IMR-90 (cell line): ENCODE measurements around the gene YPEL5. TPM values are rescaled to one million over a fixed set of nuclear protein-coding genes. Genes with fewer than 3 reads are reported as not detected.

Experiments
- ATAC-seq: fragments of 200-7000 bp; cut with Tn5 transposase; 2 replicates; pipeline ENCODE4 v1.9.1; 2020; ENCODE audit warnings: low read depth, mild to moderate bottlenecking, moderate library complexity
- BruUV-seq: library from RNA; stranded (reverse); fragments of 400-500 nt; replicated peaks from 2 replicates; lab custom pipeline; 2021; lab: Mats Ljungman, UMichigan
- CTCF ChIA-PET: fragments of 300-600 bp; formaldehyde crosslinking; extraction: SDS; loops from one replicate; lab custom pipeline; 2021; ENCODE audit warnings: antibody characterized with exemption; lab: Yijun Ruan, JAX
- POLR2A ChIA-PET: fragments of 300-600 bp; sonication (Branson Sonifier 250); formaldehyde crosslinking; loops from one replicate; lab custom pipeline; 2022; ENCODE audit warnings: antibody characterized with exemption; ENCODE audit not compliant: unreplicated experiment; lab: Charles Lee
- DNase-seq: peaks from one replicate; pipeline ENCODE4 v3.0.0; 2013
- H2AFZ ChIP-seq: replicated peaks from 2 replicates; pipeline ENCODE3; 2013; ENCODE audit warnings: low read length, mild to moderate bottlenecking; ENCODE audit not compliant: poor library complexity
- H2AK5ac ChIP-seq: 2 replicates; pipeline ENCODE4 v1.6.1; 2013; ENCODE audit warnings: low read depth, low read length, inconsistent platforms
- H2AK9ac ChIP-seq: replicated peaks from 2 replicates; pipeline ENCODE3; 2013; ENCODE audit warnings: mild to moderate bottlenecking, low read depth, low read length, moderate library complexity; ENCODE audit not compliant: poor library complexity
- H2BK120ac ChIP-seq: 2 replicates; pipeline ENCODE4 v1.6.1; 2013; ENCODE audit warnings: low read depth, low read length, inconsistent platforms
- H2BK15ac ChIP-seq: 3 replicates; pipeline ENCODE4 v1.6.1; 2013; ENCODE audit warnings: low read depth, low read length, inconsistent platforms
- H2BK20ac ChIP-seq: 2 replicates; pipeline ENCODE4 v1.6.1; 2013; ENCODE audit warnings: low read depth, mild to moderate bottlenecking, inconsistent platforms, low read length, moderate library complexity
- H2BK5ac ChIP-seq: 2 replicates; pipeline ENCODE4 v1.6.1; 2013; ENCODE audit warnings: mild to moderate bottlenecking, low read depth, low read length, inconsistent platforms; ENCODE audit not compliant: poor library complexity, severe bottlenecking
- H3K14ac ChIP-seq: replicated peaks from 2 replicates; pipeline ENCODE4 v1.6.1; 2013; ENCODE audit warnings: low read depth, low read length, inconsistent platforms
- H3K18ac ChIP-seq: 2 replicates; pipeline ENCODE4 v1.6.1; 2013; ENCODE audit warnings: low read depth, low read length, control low read depth
- H3K23ac ChIP-seq: 2 replicates; pipeline ENCODE4 v1.6.1; 2013; ENCODE audit warnings: low read depth, low read length, inconsistent platforms
- H3K27ac ChIP-seq: 2 replicates; pipeline ENCODE4 v1.5.1; 2013; ENCODE audit warnings: mild to moderate bottlenecking, control low read depth, low read length; ENCODE audit not compliant: insufficient read depth
- H3K27me3 ChIP-seq: 2 replicates; pipeline ENCODE4 v1.6.1; 2013; ENCODE audit warnings: low read length; ENCODE audit not compliant: control insufficient read depth, insufficient read depth
- H3K36me3 ChIP-seq: 2 replicates; pipeline ENCODE4 v1.6.1; 2013; ENCODE audit warnings: low read length, mixed read lengths; ENCODE audit not compliant: control insufficient read depth, insufficient read depth
- H3K4ac ChIP-seq: 2 replicates; pipeline ENCODE4 v1.6.1; 2013; ENCODE audit warnings: low read depth, low read length, inconsistent platforms
- H3K4me1 ChIP-seq: 2 replicates; pipeline ENCODE4 v1.6.1; 2013; ENCODE audit warnings: low read length, mixed read lengths; ENCODE audit not compliant: control insufficient read depth, insufficient read depth
- H3K4me2 ChIP-seq: 2 replicates; pipeline ENCODE4 v1.6.1; 2013; ENCODE audit warnings: low read depth, mild to moderate bottlenecking, control low read depth, low read length, moderate library complexity
- H3K4me3 ChIP-seq: 2 replicates; pipeline ENCODE4 v1.5.1; 2013; ENCODE audit warnings: low read depth, mild to moderate bottlenecking, control low read depth, low read length, moderate library complexity; ENCODE audit not compliant: insufficient read depth
- H3K56ac ChIP-seq: 2 replicates; pipeline ENCODE4 v1.6.1; 2013; ENCODE audit warnings: low read length, inconsistent platforms; ENCODE audit not compliant: insufficient read depth; ENCODE audit errors: extremely low read depth
- H3K79me1 ChIP-seq, 2 experiments: 2 replicates each; pipeline ENCODE4 v1.6.1; 2013; ENCODE audit warnings: low read length in 2 of 2, inconsistent platforms in 1 of 2, low read depth in 1 of 2
- H3K9ac ChIP-seq: 2 replicates; pipeline ENCODE4 v1.6.1; 2013; ENCODE audit warnings: low read depth, low read length, control low read depth
- H3K9me1 ChIP-seq: 2 replicates; pipeline ENCODE4 v1.6.1; 2013; ENCODE audit warnings: low read length, inconsistent platforms; ENCODE audit not compliant: insufficient read depth
- H3K9me3 ChIP-seq: 2 replicates; pipeline ENCODE4 v1.6.1; 2013; ENCODE audit warnings: low read length; ENCODE audit not compliant: control insufficient read depth, insufficient read depth
- H4K20me1 ChIP-seq: 2 replicates; pipeline ENCODE4 v1.6.1; 2013; ENCODE audit warnings: low read length, inconsistent platforms; ENCODE audit not compliant: insufficient read depth
- H4K5ac ChIP-seq: 2 replicates; pipeline ENCODE4 v1.6.1; 2013; ENCODE audit warnings: mild to moderate bottlenecking, low read depth, low read length, control low read depth
- H4K8ac ChIP-seq, 2 experiments: 2 replicates each; pipeline ENCODE4 v1.6.1; 2013; ENCODE audit warnings: low read depth in 2 of 2, low read length in 2 of 2, control low read depth in 1 of 2, inconsistent platforms in 1 of 2
- H4K91ac ChIP-seq: 2 replicates; pipeline ENCODE4 v1.6.1; 2013; ENCODE audit warnings: low read depth, low read length, inconsistent platforms; ENCODE audit not compliant: insufficient read depth
- BHLHE40 ChIP-seq: fragments of 150-350 bp; IDR thresholded peaks from 2 replicates; pipeline ENCODE4 v1.6.1; 2016; ENCODE audit warnings: mild to moderate bottlenecking, low read depth, low read length
- CEBPB ChIP-seq: IDR thresholded peaks from 2 replicates; pipeline ENCODE4 v1.6.1; 2012; ENCODE audit warnings: low read depth, low read length, improper control_type of control experiment
- CHD1 ChIP-seq: IDR thresholded peaks from 2 replicates; pipeline ENCODE4 v1.6.1; 2012; ENCODE audit warnings: low read depth, low read length, improper control_type of control experiment
- CTCF ChIP-seq: conservative IDR thresholded peaks from 2 replicates; pipeline ENCODE4 v1.5.1; 2012; ENCODE audit warnings: mild to moderate bottlenecking, low read depth, low read length, improper control_type of control experiment
- FOS ChIP-seq: fragments of 150-350 bp; IDR thresholded peaks from 2 replicates; pipeline ENCODE4 v1.6.1; 2016; ENCODE audit warnings: low read depth, low read length
- MAFK ChIP-seq: IDR thresholded peaks from 2 replicates; pipeline ENCODE4 v1.6.1; 2012; ENCODE audit warnings: low read depth, low read length, improper control_type of control experiment
- MAZ ChIP-seq: IDR thresholded peaks from 2 replicates; pipeline ENCODE4 v1.6.1; 2012; ENCODE audit warnings: low read depth, mild to moderate bottlenecking, low read length, improper control_type of control experiment, moderate library complexity, borderline replicate concordance
- MXI1 ChIP-seq: IDR thresholded peaks from 2 replicates; pipeline ENCODE4 v1.6.1; 2012; ENCODE audit warnings: low read depth, mild to moderate bottlenecking, low read length, moderate library complexity, borderline replicate concordance
- NFE2L2 ChIP-seq: fragments of 150-350 bp; IDR thresholded peaks from 2 replicates; pipeline ENCODE4 v1.6.1; 2016; ENCODE audit warnings: low read depth, mild to moderate bottlenecking, low read length
- POLR2A ChIP-seq: IDR thresholded peaks from 2 replicates; pipeline ENCODE4 v1.6.1; 2012; ENCODE audit warnings: mild to moderate bottlenecking, low read depth, low read length
- RCOR1 ChIP-seq: IDR thresholded peaks from 2 replicates; pipeline ENCODE4 v1.6.1; 2012; ENCODE audit warnings: mild to moderate bottlenecking, low read length, improper control_type of control experiment; ENCODE audit not compliant: insufficient replicate concordance
- RFX5 ChIP-seq: IDR thresholded peaks from 2 replicates; pipeline ENCODE4 v1.8.0; 2012; ENCODE audit warnings: low read depth, mild to moderate bottlenecking, low read length, moderate library complexity
- SMC3 ChIP-seq: fragments of 150-350 bp; IDR thresholded peaks from 2 replicates; pipeline ENCODE4 v1.6.1; 2016; ENCODE audit warnings: low read depth, mild to moderate bottlenecking, antibody characterized with exemption, low read length, moderate library complexity
- WGBS, 2 experiments: methylation state at CpG; one replicate each; pipeline versions ENCODE4 v1.1.5 to v1.1.7; 2013; ENCODE audit warnings: missing lambda C conversion rate in 2 of 2; ENCODE audit not compliant: insufficient read length in 1 of 2; ENCODE audit errors: extremely low coverage in 2 of 2; 5-methylcytosine and 5-hydroxymethylcytosine counted together
- dilution Hi-C: fragments of 300-500 bp; cut with HindIII; formaldehyde crosslinking; loops from one replicate; pipeline ENCODE4 v1.14.3; 2018; ENCODE audit warnings: low sequenced_read_pairs; ENCODE audit not compliant: unreplicated experiment
- in situ Hi-C: fragments of 300-500 bp; cut with MboI; formaldehyde crosslinking; loops from 3 replicates; pipeline ENCODE4 v1.14.3; 2019; ENCODE audit warnings: low sequenced_read_pairs, inconsistent platforms, mixed read lengths
- intact Hi-C: fragments of 100-400 bp; cut with micrococcal nuclease; formaldehyde crosslinking; loops from 2 replicates; pipeline ENCODE4 v1.10.0; 2022
- polyA plus RNA-seq, 3 experiments: library from polyadenylated mRNA; depleted of rRNA; stranded (reverse); fragments of >200 nt; gene quantifications; 2 replicates each; pipeline ENCODE4 v1.2.3, GENCODE V29; 2012; ENCODE audit warnings: low replicate concordance in 1 of 3
- total RNA-seq: library from RNA; depleted of rRNA; stranded (reverse); fragments of >200 nt; gene quantifications from 2 replicates; pipeline ENCODE4 v1.2.3, GENCODE V29; 2012
- TF ChIP-seq, protein P1 (sequence below): fragments of 150-350 bp; IDR thresholded peaks from 2 replicates; pipeline ENCODE4 v1.6.1; 2017; ENCODE audit warnings: mild to moderate bottlenecking, antibody characterized with exemption, low read length, low read depth

The YPEL5 gene
- total and polyA plus RNA-seq, 2 of the 4 experiments (the other 2 are of a cell fraction): 40.7 to 62.6 TPM

- Histone ChIP-seq H3K9me1 (no peaks in the 10 kb centered on the region), H3K79me1 (peaks cover 9 to 13% of the 10 kb centered on the region in 2 experiments), H3K36me3 (peaks cover 1% of the 10 kb centered on the region), H4K91ac (no peak overlapping the region), H3K14ac (no peak overlapping the region), H3K18ac (no peak overlapping the region), H2AFZ (no peak overlapping the region), H3K56ac (no peak overlapping the region), H4K8ac (no peak overlapping the region), H2BK20ac (no peak overlapping the region), H3K27ac (no peak overlapping the region), H3K4me3 (no peak overlapping the region), H4K5ac (no peak overlapping the region), H3K27me3 (peaks cover 7% of the 10 kb centered on the region), H3K4me2 (no peak overlapping the region), H2BK5ac (no peak overlapping the region), H2BK120ac (no peak overlapping the region), H3K4ac (no peak overlapping the region), H2AK9ac (no peak overlapping the region), H4K20me1 (peaks cover 10% of the 10 kb centered on the region), H3K23ac (no peak overlapping the region), H3K9ac (no peak overlapping the region), H2AK5ac (no peak overlapping the region), H3K9me3 (peaks cover 3% of the 10 kb centered on the region; the same call in 1 of the 2 replicates), H2BK15ac (no peak overlapping the region), H3K4me1 (peaks cover 2% of the 10 kb centered on the region; the same call in 1 of the 2 replicates)
- dilution Hi-C loops (no loop called here), intact Hi-C loops (no loop called here), in situ Hi-C loops (no loop called here)
- ChIA-PET POLR2A (no interaction called here), CTCF (no interaction called here)
- no peak for ATAC-seq
- BruUV-seq: no TSS peak
- no CpG with 5 or more reads among the region's 1 CpG for WGBS, 2 experiments
- DNase-seq: no peak
- no peak for TF ChIP-seq BHLHE40
- TF ChIP-seq, protein P1, sequence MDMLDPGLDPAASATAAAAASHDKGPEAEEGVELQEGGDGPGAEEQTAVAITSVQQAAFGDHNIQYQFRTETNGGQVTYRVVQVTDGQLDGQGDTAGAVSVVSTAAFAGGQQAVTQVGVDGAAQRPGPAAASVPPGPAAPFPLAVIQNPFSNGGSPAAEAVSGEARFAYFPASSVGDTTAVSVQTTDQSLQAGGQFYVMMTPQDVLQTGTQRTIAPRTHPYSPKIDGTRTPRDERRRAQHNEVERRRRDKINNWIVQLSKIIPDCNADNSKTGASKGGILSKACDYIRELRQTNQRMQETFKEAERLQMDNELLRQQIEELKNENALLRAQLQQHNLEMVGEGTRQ: no peak
- no peak for TF ChIP-seq CEBPB
- TF ChIP-seq CHD1: no peak
- no peak for TF ChIP-seq RCOR1
- no peak for TF ChIP-seq POLR2A
- no peak for TF ChIP-seq FOS
- no peak for TF ChIP-seq RFX5
- TF ChIP-seq NFE2L2: no peak
- no peak for TF ChIP-seq MAZ
- TF ChIP-seq MAFK: no peak
- no peak for TF ChIP-seq CTCF
- no peak for TF ChIP-seq MXI1
- TF ChIP-seq SMC3: no peak
Observed at GRCh38 chr2:30144260-30144659, 2.5 kb upstream of the YPEL5 start.
